Stimulated activated CD8-positive, alpha-beta memory T cell treated with anti-CD3 and anti-CD28 coated beads, Interleukin-7, amount 100 ng/mL, for 48 hours (primary cell): Measurements from ENCODE around the gene PPP2R2B.
"Not testable (repeated sequence)": the region's sequence is repeated elsewhere in the genome, so short reads cannot be mapped to it uniquely, and the experiment has no call there.

Experiments
- DNase-seq, 2 donors: peaks; one replicate each; pipeline ENCODE4 v3.0.0-alpha.2; 2020; ENCODE audit warnings: low read depth in 1 of 2; ENCODE audit errors: extremely low read depth in 1 of 2

PPP2R2B gene

DNA sequence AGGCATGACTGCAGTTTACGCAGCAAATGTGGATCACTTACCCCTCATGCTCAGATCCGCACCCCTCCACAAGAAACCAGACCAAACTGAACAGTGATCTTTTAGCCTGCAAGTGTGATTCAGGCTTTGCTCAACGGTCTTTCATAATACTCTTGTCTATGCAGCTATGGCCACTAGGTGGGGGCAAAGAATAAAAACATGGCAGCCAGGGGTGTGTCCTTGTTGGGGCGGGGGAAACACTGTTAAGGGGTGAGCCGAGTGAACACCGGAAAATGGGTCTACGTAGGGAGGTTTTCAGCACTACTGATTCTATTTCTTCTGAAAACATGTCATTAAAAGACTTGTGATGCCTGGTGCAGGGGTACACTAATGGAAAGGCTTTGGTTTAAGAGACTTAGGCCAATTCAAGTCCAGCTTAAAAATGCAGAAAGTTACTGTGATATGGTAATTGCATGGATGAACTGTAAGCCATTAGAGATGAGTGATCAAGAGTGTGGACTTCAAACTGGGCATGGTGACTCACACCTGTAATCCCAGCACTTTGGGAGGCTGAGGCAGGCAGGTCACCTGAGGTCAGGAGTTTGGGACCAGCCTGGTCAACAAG is 312.7 kb downstream of the PPP2R2B start:
- peak; percentile 10 to 28 for DNase-seq

GRCh38 chr5:146564007-146564762 is 314.4 kb downstream of the PPP2R2B start:
- DNase-seq = no peak

GRCh38 chr5:146562461-146562860 is 316.1 kb downstream of the PPP2R2B start:
- no peak for DNase-seq

- no peak for DNase-seq
These were observed 316.8 kb downstream of the PPP2R2B start for GRCh38 chr5:146561711-146562110.

- DNase-seq = no peak
These were observed 318.2 kb downstream of the PPP2R2B start for GRCh38 chr5:146560205-146560812.

GRCh38 chr5:146556884-146557283 is 321.7 kb downstream of the PPP2R2B start:
- not testable (repeated sequence) for DNase-seq

DNA sequence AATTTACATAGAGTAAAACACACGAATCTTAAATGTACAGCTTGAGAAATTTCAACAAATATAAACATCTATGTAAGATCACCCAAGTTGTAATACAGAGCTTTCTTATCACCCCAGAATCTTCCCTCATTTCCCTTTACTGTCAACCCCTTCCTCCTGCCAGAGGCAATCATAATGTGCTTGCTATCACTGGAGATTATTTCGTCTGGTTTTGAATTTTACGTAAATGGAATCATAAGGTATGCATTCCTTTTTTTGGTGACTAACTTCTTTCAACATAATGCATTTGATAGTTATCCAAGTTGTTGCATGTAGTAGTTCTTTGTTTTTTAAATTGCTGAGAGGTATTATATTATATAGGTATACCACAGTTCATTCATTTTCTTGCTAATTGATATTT is 325.1 kb downstream of the PPP2R2B start:
- no peak for DNase-seq

GRCh38 chr5:146549615-146550014 is 328.9 kb downstream of the PPP2R2B start:
- DNase-seq = no peak

GRCh38 chr5:146548781-146549449 is 329.6 kb downstream of the PPP2R2B start:
- DNase-seq = no peak

GRCh38 chr5:146544232-146544631 is 334.3 kb downstream of the PPP2R2B start:
- no peak for DNase-seq

DNA sequence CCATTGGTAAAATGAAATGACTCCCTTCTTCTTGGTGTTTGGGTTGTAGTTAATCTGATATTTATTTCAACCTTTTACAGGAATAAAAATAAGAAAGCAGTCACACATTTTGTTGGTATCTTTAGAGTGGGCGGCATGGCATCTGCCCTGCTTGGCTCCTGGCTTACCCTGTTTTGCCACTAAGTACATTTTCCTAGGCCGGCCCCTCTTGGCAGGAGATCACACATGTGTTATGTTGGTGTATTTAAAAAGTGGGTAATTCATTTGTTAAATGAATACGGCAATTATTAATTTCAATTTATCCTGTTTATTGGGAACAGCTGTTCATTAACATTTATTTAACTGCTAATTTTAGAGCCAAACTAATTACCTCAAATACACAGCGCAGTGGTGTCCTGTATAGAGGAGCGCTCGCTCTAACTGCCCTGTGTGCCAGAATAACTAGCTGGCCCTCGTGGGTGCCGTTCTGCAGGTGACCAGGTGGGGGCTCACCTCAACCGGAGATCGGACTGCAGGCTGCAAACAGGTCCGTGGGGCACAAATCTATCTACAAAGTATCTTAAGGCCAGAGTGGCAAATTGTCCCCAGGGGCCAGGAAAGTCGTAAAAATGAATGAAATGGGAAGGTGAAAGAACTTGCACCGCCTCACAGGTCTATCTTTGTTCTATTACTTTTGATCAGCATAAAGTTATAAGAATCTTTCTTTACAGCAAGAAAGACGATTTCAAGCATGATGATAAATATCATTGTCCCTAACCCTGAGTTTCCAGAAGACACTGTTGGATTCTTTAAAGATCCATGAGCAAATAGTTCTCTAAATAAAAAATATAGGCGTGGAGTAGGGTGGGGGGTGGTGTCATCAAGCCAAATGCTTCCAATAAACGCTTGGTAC is 336.4 kb downstream of the PPP2R2B start:
- DNase-seq = peak; percentile 14 to 47

DNA sequence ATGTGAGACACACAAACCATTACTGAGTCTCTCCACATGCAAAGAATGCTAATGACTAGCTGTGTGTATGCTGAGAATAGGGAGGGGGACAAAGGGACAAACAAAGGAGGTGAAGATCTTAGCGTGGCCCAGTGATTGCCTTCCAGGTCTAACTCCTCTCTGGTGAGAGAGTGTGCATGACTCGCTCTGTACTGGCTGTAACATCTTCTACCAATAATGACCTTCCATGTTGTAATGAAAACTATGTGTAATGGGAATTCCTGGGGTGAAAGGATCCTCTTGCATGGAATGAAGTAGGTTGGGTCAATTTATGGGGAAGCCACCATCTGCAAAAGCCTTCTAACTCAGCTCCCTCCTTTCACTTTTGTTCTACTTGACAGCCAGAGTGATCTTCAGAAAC is 338.1 kb downstream of the PPP2R2B start:
- DNase-seq = no peak

DNA sequence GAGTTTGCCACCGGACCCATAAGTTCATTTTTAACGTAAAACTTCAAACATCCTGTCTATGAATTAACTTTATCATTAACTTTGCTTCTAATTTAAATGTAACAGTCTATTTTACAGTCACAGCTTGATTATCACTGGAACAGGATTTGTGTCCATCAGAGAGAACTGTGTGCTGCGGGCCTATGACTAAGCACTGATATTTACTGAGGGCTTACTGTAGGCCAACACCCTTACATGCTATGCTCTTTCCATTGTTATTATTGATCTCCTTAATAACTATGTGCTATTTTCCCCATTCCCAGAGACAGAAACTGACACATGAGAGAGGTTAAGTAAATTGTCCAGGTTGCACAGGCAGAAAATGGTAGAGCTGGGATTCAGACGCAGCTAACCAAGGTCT is 338.6 kb downstream of the PPP2R2B start:
- no peak for DNase-seq

DNA sequence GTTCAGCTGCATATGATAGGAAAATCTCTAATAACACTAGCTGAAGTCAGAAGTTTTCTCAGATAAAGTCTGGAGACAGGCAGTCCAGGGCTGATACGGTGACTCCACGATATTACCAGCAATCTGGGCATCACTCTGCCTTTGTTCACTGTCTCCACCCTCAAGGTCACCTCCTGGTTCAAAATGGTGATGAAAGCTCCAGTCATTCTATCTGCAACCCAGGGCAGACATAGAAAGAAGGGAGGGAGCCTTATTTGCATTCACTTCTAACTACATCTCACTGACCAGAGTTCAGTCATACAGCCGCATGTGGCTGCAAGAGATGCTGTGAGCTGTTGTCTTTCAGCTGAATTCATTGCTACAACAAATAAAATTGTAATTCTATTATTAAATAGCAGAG is 340.1 kb downstream of the PPP2R2B start:
- no peak for DNase-seq

DNA sequence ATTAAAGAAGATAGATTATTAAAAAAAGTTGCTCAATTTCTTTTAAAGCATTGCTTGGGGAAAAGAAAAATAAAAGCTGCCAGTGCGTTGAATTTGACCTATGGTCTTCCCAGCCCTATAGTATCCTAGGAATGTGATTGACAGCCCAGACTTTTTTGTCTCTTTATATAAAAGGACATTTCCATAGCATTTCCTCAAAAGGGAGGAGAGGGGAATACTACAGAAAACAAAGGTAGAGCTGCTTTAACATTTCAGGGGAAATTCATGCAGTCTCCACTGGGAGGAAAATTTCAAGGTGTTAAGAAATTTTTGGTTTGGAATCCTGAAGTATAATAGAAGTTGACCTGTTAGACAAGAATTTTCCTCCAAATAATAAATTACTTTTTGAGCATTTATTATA is 344.7 kb downstream of the PPP2R2B start:
- DNase-seq = no peak

- peak; percentile 31 to 62 for DNase-seq
These were observed 345.2 kb downstream of the PPP2R2B start for GRCh38 chr5:146533260-146533857.
